Omental fat pad (tissue), 4 donors: ENCODE data around the gene SNX17. TPM values are rescaled to one million over a fixed set of nuclear protein-coding genes. Genes with fewer than 3 reads are reported as not detected.

Experiments
- ATAC-seq: fragments of 150-250 bp; one replicate; pipeline ENCODE4 v1.9.1; 2016; ENCODE audit warnings: mild to moderate bottlenecking, moderate library complexity; ENCODE audit not compliant: low FRiP score
- DNase-seq: peaks from one replicate; pipeline ENCODE4 v3.0.0-alpha.2; 2019; ENCODE audit warnings: low spot score
- CTCF ChIP-seq, 3 donors: fragments of 450-650 bp; IDR thresholded peaks; one replicate each; pipeline ENCODE4 v1.5.1; 2016 to 2017; ENCODE audit warnings: antibody characterized with exemption in 3 of 3, mild to moderate bottlenecking in 3 of 3, moderate library complexity in 2 of 3
- total RNA-seq, 4 donors: library from RNA; depleted of rRNA; stranded (reverse); fragments of >200 nt; gene quantifications; one replicate each; pipeline ENCODE4 v1.1.0, GENCODE V29; 2016

SNX17 gene
- total RNA-seq, 4 donors from 2014 or later, result 92.6 to 116 (median 105) TPM

GRCh38 chr2:27370816-27371620 lies 602 bp downstream of the SNX17 start:
- ATAC-seq, result peak; percentile 11
- no peak for TF ChIP-seq CTCF (IDR thresholded peaks at IDR 0.05)
- no peak for DNase-seq

- DNase-seq (no peak), ATAC-seq (no peak)
- no peak for TF ChIP-seq CTCF (IDR thresholded peaks at IDR 0.05)
Observed at GRCh38 chr2:27372937-27373336, 2.5 kb downstream of the SNX17 start.

GRCh38 chr2:27373567-27373966 lies 3.2 kb downstream of the SNX17 start:
- ATAC-seq (no peak), DNase-seq (no peak)
- no peak for TF ChIP-seq CTCF (IDR thresholded peaks at IDR 0.05)

- ATAC-seq, result no peak
- TF ChIP-seq CTCF (IDR thresholded peaks at IDR 0.05), result no peak
- DNase-seq, result no peak
Observed at GRCh38 chr2:27375513-27376099, 5.2 kb downstream of the SNX17 start.

GRCh38 chr2:27376151-27376865 lies 5.9 kb downstream of the SNX17 start:
- DNase-seq (no peak), ATAC-seq (no peak)
- TF ChIP-seq CTCF (IDR thresholded peaks at IDR 0.05), result no peak

- no peak for TF ChIP-seq CTCF (IDR thresholded peaks at IDR 0.05)
- DNase-seq (no peak), ATAC-seq (no peak)
Observed at GRCh38 chr2:27376866-27377617, 6.6 kb downstream of the SNX17 start.
